GM18907 (cell line): ENCODE measurements around the gene HHATL.
A peak's percentile ranks its signal among the peaks of the same experiment; 100 is the strongest.

Experiments
- ATAC-seq: cut with Tn5 transposase; IDR thresholded peaks from one replicate; pipeline ENCODE4 v1.9.1; 2021; ENCODE audit warnings: mild to moderate bottlenecking, moderate library complexity; ENCODE audit not compliant: unreplicated experiment

The HHATL gene

GRCh38 chr3:42654331-42655201 is 48.0 kb downstream of the HHATL start:
- no peak for ATAC-seq

DNA sequence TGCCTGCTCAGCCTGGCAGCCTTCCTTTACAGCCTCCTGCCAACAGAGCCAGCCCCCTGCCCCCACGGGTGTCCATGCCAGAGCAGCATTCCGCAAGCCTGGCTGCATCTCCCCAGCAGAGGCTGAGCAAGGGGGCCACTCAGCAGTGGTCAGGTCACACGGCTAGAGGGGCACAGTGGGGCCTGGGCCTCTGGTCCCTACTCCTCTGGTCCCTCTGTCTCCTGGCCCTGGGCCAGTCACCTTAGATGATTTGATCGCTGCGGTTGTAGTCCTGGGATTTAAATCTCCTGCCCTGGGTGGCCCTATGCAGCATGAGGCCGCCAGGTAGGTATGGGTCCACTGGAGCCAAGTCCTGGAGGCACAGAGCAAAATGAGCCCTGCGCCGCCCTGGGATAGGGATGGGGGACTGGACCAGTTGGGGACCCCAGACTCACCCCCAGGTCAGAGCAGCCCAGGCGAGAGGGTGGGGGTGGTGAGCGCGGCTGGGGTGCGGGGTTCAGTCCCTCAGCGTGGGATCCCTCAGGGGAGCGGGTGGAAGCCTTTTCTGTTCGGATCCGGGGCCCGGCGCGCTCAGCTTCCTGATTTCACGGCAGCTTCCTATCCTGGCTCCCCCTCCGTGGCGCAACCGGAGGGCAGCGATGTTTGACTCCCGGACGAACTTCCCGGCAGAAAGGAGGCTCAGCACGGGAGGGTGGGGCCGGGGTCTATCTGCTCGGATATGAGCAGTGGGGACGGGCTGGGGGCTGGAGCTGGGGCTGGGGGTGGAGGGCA is 48.9 kb downstream of the HHATL start, which contains the start of gene ZBTB47:
ZBTB47 (plus strand) TSS at position 138 of the 771 bp plus-strand sequence. CDS start 4,659 bp downstream, outside the sequence.
- ATAC-seq = no peak

DNA sequence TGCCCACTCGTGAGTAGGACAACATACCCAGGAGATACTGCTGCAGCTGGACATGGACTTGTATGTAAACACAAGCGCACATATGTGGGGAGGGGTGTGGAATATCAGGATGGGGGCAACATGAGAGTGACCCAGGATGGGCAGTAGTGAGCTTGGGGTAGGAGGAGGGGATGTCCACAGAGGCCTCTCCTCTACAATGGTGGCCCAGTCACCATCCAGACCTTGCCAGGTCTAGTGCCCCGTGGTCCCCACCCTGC is 49.4 kb downstream of the HHATL start:
- ATAC-seq = no peak

DNA sequence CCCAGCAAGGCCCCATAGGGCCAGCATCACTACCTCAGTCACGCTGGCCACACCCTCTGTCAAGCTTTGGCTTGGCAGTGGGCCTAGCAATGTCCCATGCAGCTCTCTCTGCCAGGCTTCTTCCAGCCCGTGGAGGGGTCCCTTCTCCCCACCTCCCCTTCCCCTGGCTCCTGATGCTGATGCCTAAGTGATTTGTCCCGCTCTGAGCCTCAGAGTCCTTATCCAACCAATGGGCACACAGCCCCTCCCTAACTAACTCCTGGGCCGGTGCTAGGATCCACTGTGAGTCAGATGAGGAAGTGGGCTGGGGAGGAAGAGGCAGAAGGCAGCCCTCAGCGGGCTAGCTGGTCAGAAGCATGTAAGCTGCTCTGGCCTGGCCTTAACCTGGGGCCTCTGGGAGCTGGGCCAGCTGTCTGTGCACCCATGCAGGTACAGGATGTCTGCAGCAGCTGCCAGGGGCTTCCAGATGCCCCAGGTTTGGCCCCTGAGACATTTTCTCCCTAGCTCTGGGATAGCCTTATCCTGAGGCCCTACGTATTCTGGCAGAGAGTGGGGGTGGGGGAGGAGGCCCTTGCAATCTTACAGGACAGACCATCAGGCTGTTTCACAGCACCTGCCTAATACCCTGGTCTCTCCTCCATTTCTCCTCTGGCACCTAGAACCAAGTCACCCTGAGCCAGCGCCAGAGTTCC is 49.8 kb downstream of the HHATL start:
- peak; percentile 83 for ATAC-seq

DNA sequence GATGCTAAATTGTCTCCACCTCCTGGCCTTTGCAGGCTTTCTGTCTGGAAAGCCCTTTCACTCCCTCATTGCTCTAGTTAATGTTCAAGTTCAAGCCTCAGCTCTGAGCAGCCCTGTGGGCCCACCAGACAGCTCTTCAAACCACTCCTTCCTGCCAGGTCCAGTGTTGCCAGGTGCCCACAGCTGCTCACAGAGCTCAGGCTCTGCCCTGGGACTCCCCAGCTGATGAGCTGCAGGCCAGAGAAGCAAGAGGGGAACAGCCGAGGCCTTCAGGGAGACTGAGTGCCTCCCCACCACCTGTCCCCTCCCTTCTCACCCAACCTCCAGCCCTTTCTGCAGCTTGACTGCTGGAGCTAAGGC is 50.4 kb downstream of the HHATL start:
- ATAC-seq = peak; percentile 38

GRCh38 chr3:42651248-42652091 is 51.1 kb downstream of the HHATL start:
- no peak for ATAC-seq

DNA sequence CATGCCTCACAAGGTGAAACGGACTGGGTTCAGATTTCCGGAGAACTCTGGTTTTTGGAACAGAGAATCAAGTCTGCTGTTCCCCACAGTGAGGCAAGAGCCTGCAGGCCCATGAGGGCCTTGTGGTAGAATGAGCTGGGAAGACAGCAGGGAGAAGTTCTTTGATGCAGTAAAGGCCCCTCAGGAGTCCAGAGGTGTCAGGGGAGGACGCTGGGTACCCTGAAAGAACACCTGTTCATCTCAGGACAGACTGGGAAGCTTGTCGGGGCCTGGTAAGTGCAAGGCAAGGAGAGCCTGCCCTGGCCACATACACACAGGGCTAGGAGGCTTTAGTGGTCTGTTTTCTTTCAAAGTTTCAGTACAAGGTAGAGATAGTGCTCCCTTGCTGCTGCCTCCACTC is 52.8 kb downstream of the HHATL start:
- no peak for ATAC-seq

GRCh38 chr3:42649006-42649405 is 53.6 kb downstream of the HHATL start:
- no peak for ATAC-seq

GRCh38 chr3:42647821-42648459 is 54.7 kb downstream of the HHATL start:
- ATAC-seq = no peak
